CD1c-positive myeloid dendritic cell (primary cell): ENCODE measurements around the gene ILF3.
"Not testable (repeated sequence)": the region's sequence is repeated elsewhere in the genome, so short reads cannot be mapped to it uniquely, and the experiment has no call there.

Source experiments
- DNase-seq: peaks from one replicate; pipeline ENCODE4 v3.0.0-alpha.2; 2016; ENCODE audit errors: extremely low spot score

Gene ILF3

DNA sequence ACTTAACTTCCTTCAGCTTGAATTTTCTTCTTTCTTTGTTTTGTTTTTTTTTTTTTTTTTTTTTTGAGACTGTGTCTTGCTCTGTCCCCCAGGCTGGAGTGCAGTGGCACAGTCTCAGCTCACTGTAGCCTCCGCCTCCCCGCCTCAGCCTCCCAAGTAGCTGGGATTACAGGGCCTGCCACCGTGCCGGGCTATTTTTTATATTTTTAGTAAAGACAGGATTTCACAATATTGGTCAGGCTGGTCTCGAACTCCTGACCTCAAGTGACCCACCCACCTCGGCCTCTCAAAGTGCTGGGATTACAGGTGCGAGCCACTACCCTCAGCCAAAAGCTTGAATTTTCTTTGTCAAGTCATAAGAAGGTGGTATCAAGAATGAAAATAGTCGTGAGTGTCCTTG lies 21.1 kb downstream of the ILF3 start:
- not testable (repeated sequence) for DNase-seq

DNA sequence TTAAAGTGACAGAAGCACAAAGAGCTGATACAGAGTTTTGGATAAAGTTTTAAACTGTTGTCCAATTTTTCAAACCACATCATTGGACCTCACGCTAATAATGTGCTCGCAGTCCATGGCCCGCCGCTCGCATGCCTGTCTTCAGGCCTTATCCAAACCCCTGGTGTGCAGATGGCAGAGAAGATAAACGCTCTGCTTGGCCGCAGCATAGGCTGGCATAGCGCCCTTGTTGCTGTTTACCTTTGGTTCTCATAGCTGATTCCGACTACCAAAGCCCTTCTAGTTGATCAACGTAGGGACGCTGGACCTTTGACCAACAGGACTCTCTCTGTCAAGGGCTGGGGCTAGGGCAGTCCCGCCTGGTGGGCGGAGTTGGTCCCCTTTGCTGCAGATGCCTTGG lies 23.6 kb downstream of the ILF3 start:
- DNase-seq: no peak

DNA sequence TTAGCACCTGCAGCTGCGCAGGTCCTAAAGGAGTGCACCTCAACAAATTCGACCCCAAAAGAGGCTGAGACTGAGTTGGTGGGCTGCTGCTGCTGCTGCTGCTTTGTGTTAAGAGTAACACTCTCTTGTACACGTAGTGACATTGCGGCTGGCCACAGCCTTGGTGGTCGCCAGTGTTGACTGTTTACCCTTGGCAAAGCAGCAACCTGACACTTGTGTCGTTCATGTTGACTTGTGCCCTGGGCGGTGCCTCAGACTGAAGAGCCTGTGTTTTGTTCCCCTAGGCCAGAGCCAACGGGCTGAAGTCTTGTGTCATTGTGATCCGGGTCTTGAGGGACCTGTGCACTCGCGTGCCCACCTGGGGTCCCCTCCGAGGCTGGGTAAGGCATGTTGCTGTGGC lies 24.7 kb downstream of the ILF3 start:
- no peak for DNase-seq

DNA sequence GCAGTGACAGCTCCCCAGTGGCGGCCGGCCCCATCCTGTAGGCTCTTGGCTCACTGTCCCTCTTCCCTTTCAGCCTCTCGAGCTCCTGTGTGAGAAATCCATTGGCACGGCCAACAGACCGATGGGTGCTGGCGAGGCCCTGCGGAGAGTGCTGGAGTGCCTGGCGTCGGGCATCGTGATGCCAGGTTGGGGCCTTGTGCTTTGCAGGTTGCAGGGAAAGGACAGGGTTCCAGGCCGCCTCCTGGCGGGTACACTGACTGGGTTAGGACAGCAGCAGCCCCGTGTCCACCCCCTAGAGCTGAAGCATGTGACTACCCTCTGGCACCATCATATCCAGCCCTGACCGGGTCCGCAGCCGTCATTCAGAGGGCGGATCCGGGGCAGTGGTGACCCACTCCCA lies 25.6 kb downstream of the ILF3 start:
- DNase-seq: no peak

DNA sequence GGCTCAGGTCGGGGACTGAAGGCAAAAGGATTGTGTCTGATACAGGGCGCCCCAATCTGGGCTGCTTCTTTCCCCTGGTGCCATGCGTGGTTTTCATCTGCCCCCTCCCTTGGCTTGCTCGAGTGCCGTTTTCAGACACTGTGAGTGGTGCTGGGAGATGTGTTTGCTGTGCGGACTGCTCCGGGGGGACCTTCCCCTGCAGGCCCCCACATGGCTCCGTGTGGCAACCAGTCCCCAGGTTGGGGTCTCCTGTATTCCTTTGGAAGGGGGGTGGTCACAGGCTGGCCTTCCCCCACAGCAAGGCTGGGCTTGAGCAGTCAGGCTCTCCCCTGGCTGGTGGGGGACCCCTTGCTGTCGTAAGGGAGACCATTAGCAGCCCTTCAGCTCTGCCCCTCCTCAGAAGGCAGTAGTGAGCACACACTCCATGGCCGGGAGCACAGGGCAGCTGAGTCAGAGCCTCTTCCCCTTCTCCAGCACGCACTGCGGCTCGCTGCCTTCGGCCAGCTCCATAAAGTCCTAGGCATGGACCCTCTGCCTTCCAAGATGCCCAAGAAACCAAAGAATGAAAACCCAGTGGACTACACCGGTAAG lies 26.5 kb downstream of the ILF3 start:
- no peak for DNase-seq

DNA sequence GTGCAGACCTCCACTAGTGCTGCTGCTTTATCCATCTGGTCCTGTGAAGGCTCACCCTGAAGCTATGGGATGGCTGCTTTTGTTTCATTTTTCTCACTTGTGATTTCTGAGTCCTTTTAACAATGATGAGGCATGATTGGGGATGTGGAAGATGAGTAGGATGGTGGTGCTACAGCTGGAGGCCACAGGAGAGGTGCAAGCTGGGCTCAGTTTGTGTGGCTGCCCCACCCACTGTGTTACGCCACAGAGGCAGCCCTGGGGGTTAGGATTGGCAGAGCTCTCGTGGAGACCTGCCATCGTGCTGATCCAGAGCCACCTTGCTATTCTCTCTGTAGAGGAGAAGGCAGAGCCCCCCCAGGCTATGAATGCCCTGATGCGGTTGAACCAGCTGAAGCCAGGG lies 27.5 kb downstream of the ILF3 start:
- DNase-seq: no peak

DNA sequence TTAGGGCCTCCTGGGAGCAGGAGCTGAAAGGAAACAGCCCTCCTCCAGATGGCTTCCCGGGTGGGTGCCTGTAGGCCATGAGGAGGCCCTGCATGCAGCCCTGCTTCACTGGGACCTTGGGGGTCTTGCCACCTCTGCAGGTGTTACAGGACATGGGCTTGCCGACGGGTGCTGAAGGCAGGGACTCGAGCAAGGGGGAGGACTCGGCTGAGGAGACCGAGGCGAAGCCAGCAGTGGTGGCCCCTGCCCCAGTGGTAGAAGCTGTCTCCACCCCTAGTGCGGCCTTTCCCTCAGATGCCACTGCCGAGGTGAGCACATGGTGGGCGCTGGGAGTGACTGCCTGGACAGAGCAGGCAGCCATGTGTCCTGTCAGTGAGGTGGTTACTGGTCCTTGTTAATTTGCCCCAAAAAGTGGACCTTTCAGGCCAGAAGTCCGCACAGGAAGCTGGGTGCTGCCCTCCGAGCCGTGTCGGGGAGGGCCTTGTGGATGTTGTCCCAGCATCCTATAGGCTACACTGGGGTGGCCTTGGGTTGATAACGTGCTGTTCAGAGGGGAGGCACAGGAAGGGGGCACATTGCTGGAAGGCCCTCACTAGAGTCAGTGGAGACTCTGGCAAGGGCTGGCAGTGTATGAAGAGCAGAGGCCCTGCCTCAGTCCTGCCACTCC lies 28.4 kb downstream of the ILF3 start:
- no peak for DNase-seq

DNA sequence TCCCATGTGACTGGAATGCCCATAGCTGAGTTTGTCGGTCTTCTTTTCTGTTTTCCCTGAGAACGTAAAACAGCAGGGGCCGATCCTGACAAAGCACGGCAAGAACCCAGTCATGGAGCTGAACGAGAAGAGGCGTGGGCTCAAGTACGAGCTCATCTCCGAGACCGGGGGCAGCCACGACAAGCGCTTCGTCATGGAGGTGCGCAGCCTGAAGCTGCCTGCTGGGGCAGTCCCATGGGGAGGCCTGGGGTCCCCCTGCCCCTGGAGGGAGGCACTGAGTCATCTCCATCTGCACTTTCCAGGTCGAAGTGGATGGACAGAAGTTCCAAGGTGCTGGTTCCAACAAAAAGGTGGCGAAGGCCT lies 28.9 kb downstream of the ILF3 start:
- DNase-seq: no peak

DNA sequence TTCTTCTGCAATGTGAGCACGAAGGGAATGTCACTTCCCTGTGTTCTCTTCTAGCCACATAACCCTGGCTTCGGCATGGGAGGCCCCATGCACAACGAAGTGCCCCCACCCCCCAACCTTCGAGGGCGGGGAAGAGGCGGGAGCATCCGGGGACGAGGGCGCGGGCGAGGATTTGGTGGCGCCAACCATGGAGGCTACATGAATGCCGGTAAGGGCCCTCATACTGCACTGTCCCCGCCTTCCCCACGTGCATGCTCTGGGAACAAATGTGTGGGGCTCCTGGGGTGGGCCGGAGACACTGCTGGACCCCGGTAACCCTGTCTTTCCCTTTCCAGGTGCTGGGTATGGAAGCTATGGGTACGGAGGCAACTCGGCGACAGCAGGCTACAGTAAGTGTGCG lies 29.4 kb downstream of the ILF3 start:
- DNase-seq: no peak

DNA sequence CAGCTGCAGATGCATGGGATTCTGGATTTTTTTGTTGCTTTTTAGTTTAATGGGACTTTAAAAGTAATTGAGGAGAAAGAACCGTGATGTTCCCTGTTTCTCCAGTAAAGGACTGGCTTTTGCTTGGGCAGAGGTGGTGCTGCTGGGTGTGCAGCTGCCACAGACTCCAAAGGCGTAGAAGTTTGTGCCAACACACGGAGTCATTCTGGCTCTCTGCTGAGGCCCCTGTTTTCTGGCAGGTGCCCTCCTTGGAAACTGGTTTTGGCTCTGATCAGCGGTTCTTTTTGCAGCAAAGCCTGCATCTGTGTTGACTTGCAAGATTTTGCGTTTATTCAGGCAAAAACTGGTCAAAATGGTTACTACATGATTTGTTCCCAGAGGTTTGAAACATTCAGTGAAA lies 31.1 kb downstream of the ILF3 start:
- no peak for DNase-seq

DNA sequence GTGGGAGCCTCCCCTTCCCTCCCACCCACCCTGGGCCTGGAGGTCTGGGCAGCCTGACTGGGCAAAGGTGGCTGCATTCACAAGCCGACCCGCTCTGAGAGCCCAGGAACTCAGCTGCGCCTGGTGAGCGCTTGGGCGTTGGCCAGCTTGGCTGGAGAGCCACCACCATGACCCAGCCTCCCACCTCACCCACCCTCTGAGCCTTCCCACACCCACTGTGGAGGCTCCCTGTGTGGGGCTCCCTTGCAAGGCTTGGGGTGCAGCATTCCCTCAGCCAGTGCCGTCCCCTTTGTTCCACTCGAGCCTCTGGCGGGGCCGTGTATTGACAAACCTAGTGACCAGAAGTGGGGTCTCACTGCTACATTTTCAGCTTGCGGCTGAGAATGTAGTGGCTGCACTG lies 32.0 kb downstream of the ILF3 start:
- no peak for DNase-seq

DNA sequence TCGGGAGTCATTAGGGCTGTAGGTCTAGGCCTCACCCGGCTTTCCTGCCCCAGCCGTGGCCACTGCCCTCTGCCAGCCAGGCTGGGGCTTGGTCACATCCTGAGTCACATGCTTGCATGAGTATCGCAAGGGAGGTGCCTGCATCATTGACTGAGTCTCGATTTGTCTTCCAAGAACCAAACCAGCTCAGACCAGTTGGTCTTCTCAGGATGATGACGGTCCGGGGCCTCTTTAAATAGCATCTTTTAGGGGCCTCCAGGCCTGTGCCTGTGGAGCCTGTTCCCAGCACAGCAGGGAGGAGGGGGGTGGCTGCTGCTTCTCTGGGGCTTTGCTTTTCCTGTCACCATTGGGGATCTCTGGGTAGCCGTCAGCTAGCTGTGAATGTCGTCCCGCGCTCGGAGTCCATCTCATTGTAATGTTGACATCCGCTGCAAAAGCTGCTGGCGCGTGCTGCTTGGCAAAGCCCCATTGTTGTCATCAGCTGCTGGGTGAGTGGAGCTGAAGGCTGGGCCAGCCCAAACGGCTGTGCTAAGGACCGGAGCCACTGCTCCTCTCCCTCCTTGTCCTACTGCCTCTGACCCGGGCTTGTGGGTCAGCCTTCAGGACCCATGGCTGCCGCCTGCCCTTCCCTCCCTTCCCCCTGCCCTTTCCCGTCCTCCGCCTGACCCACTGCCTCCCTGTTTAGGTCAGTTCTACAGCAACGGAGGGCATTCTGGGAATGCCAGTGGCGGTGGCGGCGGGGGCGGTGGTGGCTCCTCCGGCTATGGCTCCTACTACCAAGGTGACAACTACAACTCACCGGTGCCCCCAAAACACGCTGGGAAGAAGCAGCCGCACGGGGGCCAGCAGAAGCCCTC lies 32.7 kb downstream of the ILF3 start:
- no peak for DNase-seq

DNA sequence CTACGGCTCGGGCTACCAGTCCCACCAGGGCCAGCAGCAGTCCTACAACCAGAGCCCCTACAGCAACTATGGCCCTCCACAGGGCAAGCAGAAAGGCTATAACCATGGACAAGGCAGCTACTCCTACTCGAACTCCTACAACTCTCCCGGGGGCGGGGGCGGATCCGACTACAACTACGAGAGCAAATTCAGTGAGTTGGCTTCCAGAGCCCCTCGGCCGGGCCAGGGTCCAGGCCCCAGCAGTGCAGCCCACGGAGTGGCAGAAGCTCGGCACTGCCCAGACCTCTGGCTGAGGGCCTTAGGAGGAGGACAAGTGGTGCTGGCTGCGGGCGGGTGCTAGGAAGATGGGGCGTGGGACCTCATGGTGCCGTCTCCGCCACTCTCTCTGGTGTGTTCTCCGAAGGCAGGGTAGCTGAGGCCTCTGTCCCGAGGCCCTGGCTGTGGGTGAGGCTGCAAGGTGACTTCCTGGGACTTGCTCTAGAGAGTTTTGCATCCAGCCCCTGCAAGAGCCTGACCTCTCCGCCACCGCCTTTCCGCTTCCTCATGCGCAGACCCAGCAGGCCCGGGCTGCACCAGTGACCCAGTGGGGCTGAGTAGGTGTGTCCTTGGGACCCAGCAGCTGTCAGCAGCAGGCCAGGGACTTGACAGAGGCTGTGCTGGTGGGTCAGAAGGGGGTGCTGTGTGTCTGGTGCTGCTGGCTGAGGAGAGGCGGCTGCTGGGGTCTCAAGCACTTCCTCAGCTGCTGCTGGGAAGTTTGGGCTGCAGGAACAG lies 33.6 kb downstream of the ILF3 start:
- no peak for DNase-seq

DNA sequence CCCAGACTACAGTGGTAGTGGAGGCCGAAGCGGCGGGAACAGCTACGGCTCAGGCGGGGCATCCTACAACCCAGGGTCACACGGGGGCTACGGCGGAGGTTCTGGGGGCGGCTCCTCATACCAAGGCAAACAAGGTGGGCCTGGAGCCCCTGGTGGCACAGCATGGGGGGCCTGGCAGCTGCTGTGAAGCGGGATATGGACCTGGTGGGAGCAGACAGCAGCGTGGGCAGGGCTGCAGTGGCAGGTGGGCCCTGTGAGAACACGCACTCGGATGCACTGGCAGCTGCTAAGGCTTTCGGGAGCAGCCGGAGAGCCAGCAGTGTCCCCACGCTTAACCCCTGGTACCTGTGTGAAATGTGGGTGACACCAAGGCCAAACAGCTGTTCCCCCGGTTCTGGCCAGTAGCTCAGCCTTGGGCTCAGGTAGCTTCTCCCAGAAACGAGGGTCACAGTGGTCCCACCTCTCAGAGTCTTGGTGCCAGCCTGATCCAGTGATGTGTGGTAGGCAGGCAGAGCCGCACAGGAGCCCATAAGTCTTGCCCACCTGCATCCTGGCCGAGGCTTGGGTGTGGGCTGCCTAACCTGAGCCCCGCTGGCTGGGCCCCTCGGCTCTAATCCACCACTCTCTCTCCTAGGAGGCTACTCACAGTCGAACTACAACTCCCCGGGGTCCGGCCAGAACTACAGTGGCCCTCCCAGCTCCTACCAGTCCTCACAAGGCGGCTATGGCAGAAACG lies 34.6 kb downstream of the ILF3 start:
- DNase-seq: no peak

DNA sequence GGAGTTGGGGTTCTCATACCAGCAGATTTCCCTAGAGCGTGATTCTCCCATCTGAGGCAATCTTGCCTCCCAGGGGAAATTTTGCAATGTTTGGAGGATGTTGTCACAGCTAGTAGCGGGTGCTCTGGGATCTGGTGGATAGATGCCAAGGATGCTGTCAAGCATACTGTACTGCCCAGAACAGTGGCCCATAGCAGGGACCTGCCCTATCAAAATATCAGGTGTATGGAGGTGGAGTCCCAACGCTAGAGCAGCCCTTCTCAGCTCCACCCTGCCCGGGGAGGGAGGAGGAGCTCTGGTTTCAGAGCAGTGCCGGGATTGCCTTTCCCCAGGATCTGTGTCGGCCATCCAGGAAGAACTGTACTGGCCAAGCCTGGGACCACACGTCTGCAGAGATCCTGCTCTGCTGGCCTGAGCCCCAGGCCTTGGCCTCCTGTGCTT lies 36.2 kb downstream of the ILF3 start:
- DNase-seq: no peak

DNA sequence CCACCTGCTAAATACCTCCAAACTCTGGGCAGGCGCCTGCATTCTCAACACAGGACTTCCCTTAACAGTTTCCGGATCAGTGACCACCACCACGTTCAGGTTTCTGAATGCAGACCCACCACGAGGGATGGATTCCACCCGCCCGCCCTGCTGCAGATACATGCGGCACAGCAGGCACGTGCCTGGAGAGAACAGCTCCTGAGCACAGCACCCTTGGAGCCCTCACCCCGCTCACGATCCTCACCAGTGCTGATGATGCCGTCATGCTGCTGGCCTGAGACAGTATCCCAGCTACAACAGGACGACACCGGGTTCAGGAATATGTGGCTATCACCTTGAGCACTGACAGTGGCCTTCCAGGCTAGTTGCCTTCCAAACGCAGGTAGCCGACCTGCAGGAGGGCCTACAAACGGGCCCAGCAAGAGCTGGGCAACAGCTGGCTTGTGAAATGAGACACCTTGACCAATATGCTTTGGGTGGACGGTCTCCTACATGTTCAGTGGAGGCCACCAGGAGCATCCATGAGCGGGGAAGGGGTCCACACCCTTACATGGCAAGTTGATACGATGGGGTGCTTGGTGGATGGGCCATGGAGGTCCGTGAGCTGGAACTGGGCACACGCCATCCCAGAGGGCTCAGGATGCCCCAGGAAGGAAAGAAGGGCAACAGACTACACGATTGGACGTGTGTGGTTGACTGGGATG lies 37.2 kb downstream of the ILF3 start:
- DNase-seq: no peak

DNA sequence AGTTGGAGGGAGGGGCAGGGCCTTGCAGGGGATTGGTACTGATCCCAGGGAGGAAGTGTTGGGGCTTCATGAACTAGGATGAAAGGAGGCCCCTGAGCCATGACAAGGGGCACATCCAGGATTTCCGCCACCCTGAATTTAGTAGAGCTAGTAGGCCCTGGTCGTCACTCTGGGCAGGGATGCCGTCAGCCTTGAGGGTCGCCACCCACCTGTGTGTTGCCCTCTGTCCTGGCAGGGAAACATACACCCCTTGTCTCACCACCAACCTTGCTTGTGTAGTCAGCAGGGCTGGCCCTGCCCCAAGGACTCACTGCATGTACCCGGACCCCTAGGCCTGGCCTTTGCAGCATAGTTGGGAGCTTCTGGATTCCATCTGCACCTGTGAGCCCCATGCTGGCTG lies 37.7 kb downstream of the ILF3 start:
- no peak for DNase-seq

DNA sequence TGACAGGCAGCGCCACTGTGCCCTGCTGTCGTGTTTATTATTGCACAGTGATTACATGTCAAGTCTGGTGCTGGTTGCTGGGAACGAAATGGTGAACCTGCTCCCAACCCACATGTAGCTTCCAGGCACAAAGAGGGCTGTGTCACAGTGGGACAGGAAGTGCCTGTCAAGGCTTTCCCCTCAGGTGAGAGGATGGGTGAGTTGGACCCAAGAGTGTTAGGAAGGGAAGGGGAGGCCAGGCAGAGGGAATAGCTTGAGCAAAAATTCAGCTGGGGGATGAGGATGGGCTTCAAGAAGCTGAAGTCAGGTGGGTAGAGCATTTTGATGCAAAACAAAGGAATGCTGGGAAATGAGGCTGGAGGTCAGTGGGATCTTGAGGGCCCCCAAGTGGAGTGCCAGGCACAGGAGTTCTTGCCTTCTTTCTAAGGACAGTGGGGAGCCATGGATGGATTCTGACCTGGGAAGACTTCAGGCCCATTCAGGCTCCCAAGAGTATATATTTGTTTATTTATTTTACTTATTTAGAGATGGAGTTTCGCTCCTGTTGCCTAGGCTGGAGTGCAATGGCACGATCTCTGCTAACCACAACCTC lies 38.6 kb downstream of the ILF3 start:
- no peak for DNase-seq

DNA sequence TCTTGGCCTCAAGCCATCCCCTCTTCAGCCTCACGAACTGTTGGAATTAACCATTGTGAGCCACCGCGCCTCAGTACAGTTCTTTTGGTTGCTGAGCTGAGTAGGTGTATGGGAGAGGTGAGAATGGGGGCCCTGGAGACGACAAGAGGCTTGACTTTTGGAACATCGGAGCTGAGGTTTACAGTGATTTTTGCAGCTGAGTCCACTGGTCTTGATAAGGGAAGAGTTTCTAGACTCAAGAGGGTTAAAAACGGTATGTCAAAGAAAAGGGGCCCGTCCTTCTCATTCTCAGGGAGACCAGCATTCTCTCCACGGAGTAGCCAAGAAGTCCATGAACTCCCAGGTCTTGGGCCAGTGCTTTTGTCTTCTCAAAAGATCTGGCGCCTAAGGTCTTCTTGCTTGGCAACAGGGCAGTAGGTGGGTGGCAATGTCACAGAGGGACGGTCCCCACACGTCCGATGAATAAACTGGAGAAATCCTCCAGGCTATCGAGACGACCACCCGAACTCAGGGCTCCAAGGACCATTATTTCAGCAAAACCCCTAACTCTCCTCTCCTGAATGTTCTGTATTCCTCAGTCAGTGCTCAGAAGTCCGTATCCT lies 40.7 kb downstream of the ILF3 start:
- DNase-seq: no peak
